HEK293T (cell line): ENCODE measurements around the gene SMC1B.

Experiments
- ARNT ChIP-seq: fragments of 450-650 bp; IDR thresholded peaks from 2 replicates; pipeline ENCODE4 v1.6.1; 2017; ENCODE audit warnings: mild to moderate bottlenecking
- ELF4 ChIP-seq: fragments of 450-650 bp; IDR thresholded peaks from 2 replicates; pipeline ENCODE4 v1.6.1; 2017; ENCODE audit warnings: antibody characterized with exemption
- FOXM1 ChIP-seq: fragments of 450-650 bp; IDR thresholded peaks from 2 replicates; pipeline ENCODE4 v1.6.1; 2017; ENCODE audit warnings: mild to moderate bottlenecking, borderline replicate concordance
- L3MBTL2 ChIP-seq: fragments of 450-650 bp; conservative IDR thresholded peaks from 2 replicates; pipeline ENCODE4 v1.6.1; 2016; ENCODE audit warnings: mild to moderate bottlenecking
- NFRKB ChIP-seq: fragments of 450-650 bp; IDR thresholded peaks from 2 replicates; pipeline ENCODE4 v1.6.1; 2016; ENCODE audit warnings: mild to moderate bottlenecking, moderate library complexity
- SP1 ChIP-seq: fragments of 450-650 bp; IDR thresholded peaks from 2 replicates; pipeline ENCODE4 v1.6.1; 2017
- TARDBP ChIP-seq: fragments of 450-650 bp; IDR thresholded peaks from 2 replicates; pipeline ENCODE4 v1.6.1; 2016

DNA sequence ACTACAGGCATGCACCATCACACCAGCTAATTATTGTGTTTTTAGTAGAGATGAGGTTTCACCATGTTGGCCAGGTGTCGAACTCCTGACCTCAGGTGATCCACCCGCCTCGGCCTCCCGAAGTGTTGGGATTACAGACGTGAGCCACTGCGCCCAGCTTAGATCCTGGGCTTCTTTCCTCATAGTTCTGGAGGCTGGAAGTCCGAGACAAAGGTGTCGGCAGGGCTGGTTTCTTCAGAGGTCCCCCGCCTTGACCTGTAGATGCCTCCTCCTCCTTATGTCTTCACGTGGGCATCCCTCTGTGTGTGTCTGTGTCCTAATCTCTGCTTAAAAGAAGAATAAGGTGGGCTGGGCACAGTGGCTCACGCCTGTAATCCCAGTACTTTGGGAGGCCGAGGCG lies 45.1 kb upstream of the SMC1B start:
- no peak for TF ChIP-seq L3MBTL2
- no peak for TF ChIP-seq SP1
- TF ChIP-seq ARNT, result no peak
- no peak for TF ChIP-seq FOXM1
- no peak for TF ChIP-seq NFRKB
- TF ChIP-seq ELF4, result no peak
- TF ChIP-seq TARDBP, result no peak
